Omental fat pad (tissue), 4 donors: ENCODE measurements around the gene AURKAIP1. TPM values are rescaled to one million over a fixed set of nuclear protein-coding genes. Genes with fewer than 3 reads are reported as not detected.
"Not testable (repeated sequence)": the region's sequence is repeated elsewhere in the genome, so short reads cannot be mapped to it uniquely, and the experiment has no call there.

Experiments used
- ATAC-seq: fragments of 150-250 bp; one replicate; pipeline ENCODE4 v1.9.1; 2016; ENCODE audit warnings: mild to moderate bottlenecking, moderate library complexity; ENCODE audit not compliant: low FRiP score
- DNase-seq: peaks from one replicate; pipeline ENCODE4 v3.0.0-alpha.2; 2019; ENCODE audit warnings: low spot score
- total RNA-seq, 4 donors: library from RNA; depleted of rRNA; stranded (reverse); fragments of >200 nt; gene quantifications; one replicate each; pipeline ENCODE4 v1.1.0, GENCODE V29; 2016
- TF ChIP-seq, protein P1 (sequence below), 3 donors: fragments of 450-650 bp; IDR thresholded peaks; one replicate each; pipeline ENCODE4 v1.5.1; 2016 to 2017; ENCODE audit warnings: antibody characterized with exemption in 3 of 3, mild to moderate bottlenecking in 3 of 3, moderate library complexity in 2 of 3

AURKAIP1 gene
- total RNA-seq, 4 donors from 2014 or later: 96.3 to 115 (median 105) TPM

DNA sequence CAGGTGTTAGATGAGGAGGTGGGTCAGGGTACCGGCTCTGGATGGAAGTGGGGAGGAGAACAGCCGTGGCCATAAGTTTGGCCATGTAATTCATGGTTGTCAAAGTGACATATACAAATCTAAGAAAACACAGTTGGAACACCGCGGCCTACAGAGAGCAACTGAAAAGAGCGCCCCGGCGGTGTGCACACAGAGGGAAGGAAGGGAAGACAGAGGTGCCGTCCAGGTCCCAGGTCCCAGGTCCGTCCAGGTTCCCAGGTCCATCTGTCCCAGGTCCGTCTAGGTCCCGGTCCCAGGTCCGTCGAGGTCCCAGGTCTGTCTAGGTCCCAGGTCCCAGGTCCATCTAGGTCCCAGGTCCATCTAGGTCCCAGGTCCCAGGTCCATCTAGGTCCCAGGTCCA is 36.6 kb upstream of the AURKAIP1 start:
- ATAC-seq (no peak), DNase-seq (no peak)
- TF ChIP-seq, protein P1, sequence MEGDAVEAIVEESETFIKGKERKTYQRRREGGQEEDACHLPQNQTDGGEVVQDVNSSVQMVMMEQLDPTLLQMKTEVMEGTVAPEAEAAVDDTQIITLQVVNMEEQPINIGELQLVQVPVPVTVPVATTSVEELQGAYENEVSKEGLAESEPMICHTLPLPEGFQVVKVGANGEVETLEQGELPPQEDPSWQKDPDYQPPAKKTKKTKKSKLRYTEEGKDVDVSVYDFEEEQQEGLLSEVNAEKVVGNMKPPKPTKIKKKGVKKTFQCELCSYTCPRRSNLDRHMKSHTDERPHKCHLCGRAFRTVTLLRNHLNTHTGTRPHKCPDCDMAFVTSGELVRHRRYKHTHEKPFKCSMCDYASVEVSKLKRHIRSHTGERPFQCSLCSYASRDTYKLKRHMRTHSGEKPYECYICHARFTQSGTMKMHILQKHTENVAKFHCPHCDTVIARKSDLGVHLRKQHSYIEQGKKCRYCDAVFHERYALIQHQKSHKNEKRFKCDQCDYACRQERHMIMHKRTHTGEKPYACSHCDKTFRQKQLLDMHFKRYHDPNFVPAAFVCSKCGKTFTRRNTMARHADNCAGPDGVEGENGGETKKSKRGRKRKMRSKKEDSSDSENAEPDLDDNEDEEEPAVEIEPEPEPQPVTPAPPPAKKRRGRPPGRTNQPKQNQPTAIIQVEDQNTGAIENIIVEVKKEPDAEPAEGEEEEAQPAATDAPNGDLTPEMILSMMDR (IDR thresholded peaks at IDR 0.05): no peak

DNA sequence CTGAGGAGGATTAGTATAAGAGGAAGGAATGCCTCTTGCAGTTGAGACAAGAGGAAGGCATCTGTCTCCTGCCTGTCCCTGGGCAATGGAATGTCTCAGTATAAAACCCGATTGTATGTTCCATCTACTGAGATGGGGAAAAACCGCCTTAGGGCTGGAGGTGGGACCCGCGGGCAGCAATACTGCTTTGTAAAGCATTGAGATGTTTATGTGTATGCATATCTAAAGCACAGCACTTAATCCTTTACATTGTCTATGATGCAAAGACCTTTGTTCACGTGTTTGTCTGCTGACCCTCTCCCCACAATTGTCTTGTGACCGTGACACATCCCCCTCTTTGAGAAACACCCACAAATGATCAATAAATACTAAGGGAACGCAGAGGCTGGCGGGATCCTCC is 35.2 kb upstream of the AURKAIP1 start:
- not testable (repeated sequence) for ATAC-seq, DNase-seq

DNA sequence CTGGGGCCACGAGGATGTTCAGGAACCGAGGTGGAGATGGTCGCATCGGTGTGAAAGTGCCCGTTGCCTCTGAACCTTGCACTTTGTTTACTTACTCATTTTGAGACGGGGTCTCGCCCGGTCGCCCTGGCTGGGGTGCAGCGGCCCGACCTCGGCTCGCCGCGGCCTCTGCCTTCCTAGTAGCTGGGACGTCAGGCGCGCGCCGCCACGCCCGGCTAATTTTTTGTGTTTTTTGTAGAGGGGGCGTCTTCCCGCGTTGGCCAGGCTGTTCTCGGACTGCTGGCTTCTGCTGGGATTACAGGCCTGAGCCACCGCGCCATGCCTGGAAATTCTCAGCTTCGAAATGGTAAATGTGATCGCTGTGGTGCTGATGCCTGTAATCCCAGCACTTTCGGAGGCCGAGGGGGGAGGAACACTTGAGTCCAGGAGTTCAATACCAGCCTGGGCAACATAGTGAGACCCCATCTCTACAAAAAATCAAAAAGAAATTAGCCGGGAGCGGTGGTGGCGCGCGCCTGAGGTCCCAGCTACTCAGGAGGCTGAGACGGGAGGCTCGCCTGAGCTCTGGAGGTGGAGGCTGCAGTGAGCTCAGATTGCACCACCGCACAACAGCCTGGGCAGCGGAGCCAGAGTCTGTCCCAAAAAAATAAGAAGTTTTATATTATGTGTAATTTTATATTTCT is 32.8 kb upstream of the AURKAIP1 start:
- ATAC-seq (peak; percentile 43), DNase-seq (no peak)
- TF ChIP-seq, protein P1 (IDR thresholded peaks at IDR 0.05): no peak

DNA sequence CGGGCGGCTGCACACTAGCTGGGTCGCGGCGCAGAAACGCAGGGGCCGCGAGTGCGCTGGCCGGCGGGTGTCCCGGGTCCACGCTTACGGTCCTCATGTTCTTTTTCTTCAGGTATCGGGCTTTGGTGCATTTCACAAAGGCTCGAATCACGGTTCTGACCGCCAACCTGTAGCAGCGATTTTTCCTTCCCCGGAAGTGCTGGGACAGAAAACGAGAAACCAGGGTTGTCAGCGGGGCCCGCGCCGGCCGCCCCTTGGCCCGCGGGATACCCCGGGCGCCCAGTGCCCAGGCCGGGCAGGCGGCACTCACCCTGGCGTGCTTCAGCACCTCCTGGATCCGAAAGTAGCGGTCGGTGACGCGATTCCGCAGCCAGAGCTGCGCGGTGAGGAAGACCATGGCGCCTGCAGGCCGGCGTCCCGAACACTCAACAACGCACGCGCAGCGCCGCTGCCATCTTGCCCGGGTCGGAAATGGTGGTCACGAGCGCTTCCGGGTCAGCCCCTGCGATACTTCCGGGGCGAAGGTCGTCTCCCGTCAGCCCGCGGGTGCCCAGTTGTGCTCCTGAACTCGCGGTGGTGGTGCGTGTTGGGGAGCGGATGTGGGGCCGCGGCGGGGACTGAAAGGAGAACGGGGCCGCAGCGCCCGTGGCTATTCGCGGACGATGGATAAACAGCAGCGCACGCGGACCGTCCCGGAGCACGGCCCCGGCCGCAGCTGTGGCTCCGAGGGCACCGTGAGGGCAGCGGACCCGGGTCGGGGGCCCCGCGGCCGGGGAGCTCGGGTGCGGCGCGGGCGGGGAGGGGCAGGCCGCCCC is 32.0 kb upstream of the AURKAIP1 start, which contains the start of gene MRPL20:
Gene MRPL20 (minus strand): TSS at position 473 of the 815 bp plus-strand sequence. CDS start 76 bp downstream, at position 397.
- TF ChIP-seq, protein P1 (IDR thresholded peaks at IDR 0.05): no peak
- ATAC-seq: peak; percentile 86

DNA sequence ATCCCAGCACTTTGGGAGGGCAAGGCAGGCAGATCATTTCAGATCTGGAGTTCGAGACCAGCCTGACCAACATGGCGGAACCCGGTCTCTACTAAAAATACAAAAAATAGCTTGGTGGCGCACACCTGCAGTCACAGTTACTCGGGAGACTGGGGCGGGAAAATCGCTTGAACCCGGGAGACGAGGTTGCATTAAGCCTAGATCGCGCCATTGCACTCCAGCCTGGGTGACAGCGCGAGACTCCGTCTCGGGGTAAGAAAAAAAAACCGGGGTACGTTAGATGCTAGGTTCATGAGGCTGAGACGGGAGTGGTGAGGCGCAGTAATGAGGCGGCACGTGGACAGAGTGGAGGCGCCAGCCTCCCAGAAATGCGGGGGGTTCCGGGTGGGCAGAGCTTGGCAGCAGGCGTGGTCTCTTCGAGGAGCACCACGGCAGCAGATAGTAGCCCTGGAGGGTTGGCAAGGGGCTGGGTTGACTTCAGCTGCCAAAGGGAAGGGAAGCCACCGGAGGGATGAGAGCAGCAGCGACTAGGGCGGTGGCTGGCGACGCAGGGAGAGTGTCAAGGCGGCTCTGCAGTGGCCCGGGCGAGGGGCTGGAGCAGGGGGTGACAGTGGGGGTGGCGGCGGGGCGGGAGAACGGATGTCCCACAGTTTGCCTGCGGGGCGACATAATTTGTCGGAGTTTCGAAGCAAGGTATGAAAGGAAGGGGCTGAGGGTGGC is 31.3 kb upstream of the AURKAIP1 start:
- TF ChIP-seq, protein P1 (IDR thresholded peaks at IDR 0.05): no peak
- ATAC-seq (no peak), DNase-seq (no peak)

More for the DNA sequence above, 32.0 kb upstream of the AURKAIP1 start, which contains the start of gene MRPL20:
- peak; percentile 88 for DNase-seq

DNA sequence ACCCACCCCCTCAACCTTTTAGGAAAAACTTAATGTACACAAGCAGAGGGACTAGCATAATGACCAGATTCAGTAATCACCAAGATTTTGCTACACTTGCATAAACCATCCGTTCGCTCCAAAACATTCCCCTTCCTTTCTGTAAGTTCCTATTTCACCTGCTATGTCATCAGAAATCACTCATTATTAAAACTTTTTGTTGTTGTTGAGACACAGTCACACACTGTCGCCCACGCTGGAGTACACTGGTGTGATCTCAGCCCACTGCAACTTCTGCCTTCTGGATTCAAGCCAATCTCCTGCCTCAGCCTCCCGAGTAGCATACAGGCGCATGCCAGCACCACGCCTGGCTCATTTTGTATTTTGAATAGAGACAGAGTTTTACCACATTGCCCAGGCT is 28.6 kb upstream of the AURKAIP1 start:
- no peak for ATAC-seq
- TF ChIP-seq, protein P1 (IDR thresholded peaks at IDR 0.05): no peak
- DNase-seq: no peak

DNA sequence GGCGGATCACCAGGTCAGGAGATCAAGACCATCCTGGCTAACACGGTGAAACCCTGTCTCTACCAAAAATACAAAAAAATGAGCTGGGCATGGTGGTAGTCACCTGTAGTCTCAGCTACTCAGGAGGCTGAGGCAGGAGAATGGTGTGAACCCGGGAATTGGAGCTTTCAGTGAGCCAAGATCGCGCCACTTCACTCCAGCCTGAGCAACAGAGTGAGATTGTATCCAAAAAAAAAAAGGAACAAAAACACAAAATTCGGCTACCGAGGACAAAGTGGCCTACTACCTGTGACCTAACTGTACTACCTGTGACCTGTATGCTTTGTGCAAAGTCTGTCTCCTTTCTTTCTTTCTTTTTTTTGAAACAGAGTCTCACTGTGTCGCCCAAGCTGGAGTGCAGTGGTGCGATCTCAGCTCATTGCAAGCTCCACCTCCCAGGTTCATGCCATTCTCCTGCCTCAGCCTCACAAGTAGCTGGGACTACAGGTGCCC is 27.9 kb upstream of the AURKAIP1 start:
- ATAC-seq, DNase-seq: not testable (repeated sequence)
